ENCODE data around the gene SYT7. TPM values are rescaled to one million over a fixed set of nuclear protein-coding genes. Genes with fewer than 3 reads are reported as not detected.

SYT7 gene
- total and polyA plus RNA-seq, 2 of the 8 experiments (the other 6 are each of a cell fraction or from before 2014, with no cell fraction given): 9.6 to 10.5 TPM

DNA sequence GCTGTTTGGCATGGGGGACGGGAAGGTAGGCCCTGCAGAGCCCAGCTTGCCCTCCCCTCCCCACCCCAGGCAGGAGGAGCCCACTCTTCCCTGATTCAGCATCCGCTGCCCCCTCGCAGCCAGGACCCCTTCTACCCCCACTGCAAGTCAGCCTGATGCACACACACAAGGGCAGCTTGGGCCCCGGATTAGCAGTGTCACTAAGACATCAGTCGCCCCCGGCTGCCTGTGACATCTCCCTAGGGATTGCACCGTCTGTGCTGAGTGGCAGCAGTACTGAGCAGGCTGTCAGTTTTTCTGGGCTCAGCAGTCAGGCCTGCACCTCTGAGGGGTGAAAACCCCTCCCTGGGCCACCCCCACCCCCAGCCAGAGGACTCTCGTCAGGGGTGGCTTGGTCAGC is 30.4 kb upstream of the SYT7 start:
- Histone ChIP-seq H2BK5ac (ENCODE audit: low read depth, low read length) (no peak overlapping the region), H2AFZ (ENCODE audit: low read length) (no peak overlapping the region), H3K4me1 (replicated peaks in 1 of 4; ENCODE audit: control insufficient read depth in 3 of 4, insufficient read depth in 4 of 4, low read length in 3 of 4) (peaks cover 0 to 3% (median 2%) of the 10 kb centered on the region in 4 experiments; a peak in 4 of 7 replicates), H3K9ac (replicated peaks in 1 of 4; ENCODE audit: extremely low read depth in 1 of 4, low read depth in 3 of 4, low read length in 3 of 4) (no peak overlapping the region), H3K27ac (ENCODE audit: low read depth, low read length) (no peak overlapping the region), H3K36me3 (ENCODE audit: control insufficient read depth in 2 of 4, insufficient read depth in 4 of 4, low read length in 3 of 4) (no peaks in the 10 kb centered on the region), H3K4me3 (ENCODE audit: extremely low read depth in 1 of 4, insufficient read depth in 2 of 4, low read depth in 3 of 4, low read length in 4 of 4) (no peak overlapping the region), H3K23ac (ENCODE audit: insufficient read length) (no peak overlapping the region), H2BK20ac (ENCODE audit: low read length) (no peak overlapping the region), H4K20me1 (replicated peaks in 1 of 2; ENCODE audit: control insufficient read depth in 1 of 2, insufficient read depth in 2 of 2, low read length in 2 of 2) (no peaks in the 10 kb centered on the region), H2BK120ac (replicated peaks; ENCODE audit: low read depth, low read length) (no peak overlapping the region), H3K23me2 (ENCODE audit: low read depth, low read length) (peaks cover 1% of the 10 kb centered on the region; the same call in 1 of the 2 replicates), H3K18ac (ENCODE audit: extremely low read depth, low read length) (no peak overlapping the region), H3K9me3 (ENCODE audit: insufficient read depth in 2 of 2, low read depth in 1 of 2, low read length in 1 of 2) (0 out of 4 replicates have a peak, but pooled peaks cover 0 to 3% of the 10 kb centered on the region in 2 experiments), H3K56ac (replicated peaks; ENCODE audit: insufficient read length, low read depth, low read length) (no peak overlapping the region), H3K4me2 (ENCODE audit: insufficient read depth in 1 of 2, low read depth in 2 of 2, low read length in 2 of 2) (no peak overlapping the region), H2AK5ac (ENCODE audit: low read depth, low read length) (no peak overlapping the region), H3K14ac (ENCODE audit: insufficient read length) (no peak overlapping the region), H4K91ac (replicated peaks; ENCODE audit: insufficient read length, low read length) (no peak overlapping the region), H4K8ac (ENCODE audit: extremely low read depth, insufficient read depth, low read length) (no peak overlapping the region), H4K5ac (ENCODE audit: insufficient read length, low read depth, low read length) (no peak overlapping the region), H3K79me2 (ENCODE audit: control insufficient read depth in 1 of 2, insufficient read depth in 2 of 2, low read length in 2 of 2) (no peaks in the 10 kb centered on the region), H3K79me1 (ENCODE audit: low read depth, low read length) (no peaks in the 10 kb centered on the region), H2BK15ac (ENCODE audit: low read length) (0 out of 2 replicates have a peak overlapping the region, but pooled peaks have one; percentile 61), H3K4ac (replicated peaks; ENCODE audit: insufficient read length, low read depth, low read length) (peak overlapping the region; percentile 47), H2BK12ac (ENCODE audit: low read depth, low read length) (peak overlapping the region; percentile 50; the same call in 1 of the 2 replicates), H3K27me3 (replicated peaks in 1 of 4; ENCODE audit: control insufficient read depth in 3 of 4, extremely low read depth in 1 of 4, insufficient read depth in 3 of 4, low read length in 3 of 4) (no peaks in the 10 kb centered on the region)
- POLR2A ChIA-PET (ENCODE audit: partially characterized antibody): interaction anchor here (1.8 kb wide), 1 partner anchor 12 kb away, joined by 6 read pairs; no protein-coding TSS in a partner anchor
- CTCF ChIA-PET (ENCODE audit: partially characterized antibody): interaction anchor here (1.1 to 7.4 kb wide), 8 partner anchors 17 to 165 kb away, joined by 3 to 73 read pairs (median 5); no protein-coding TSS in a partner anchor
- WGBS, 2 experiments (ENCODE audit: extremely low coverage in 1 of 2, insufficient coverage in 1 of 2, insufficient read length in 1 of 2, insufficient replicate concordance in 2 of 2, low coverage in 1 of 2, low lambda C conversion rate in 2 of 2, missing lambda C conversion rate in 1 of 2): 84% methylated on average over 8 of the region's 8 CpGs; no CpG with 5 or more reads in 1 of the 2 experiments
- DNase-seq (ENCODE audit: low read depth in 1 of 2, low spot score in 2 of 2): no peak
- no peak for FAIRE-seq
- TF ChIP-seq RAD21 (IDR thresholded peaks at IDR 0.05 in 1 of 2, conservative IDR thresholded peaks at IDR 0.05 in 1 of 2; ENCODE audit: low read depth in 2 of 2, low read length in 2 of 2) (no peak), TCF12 (IDR thresholded peaks at IDR 0.05; ENCODE audit: low read depth, low read length) (no peak), CTBP2 (IDR thresholded peaks at IDR 0.05; ENCODE audit: borderline replicate concordance, insufficient read depth, insufficient read length, low read length) (no peak), TBP (IDR thresholded peaks at IDR 0.05; ENCODE audit: low read depth, low read length) (no peak), POU5F1 (IDR thresholded peaks at IDR 0.05; ENCODE audit: low read depth, low read length) (no peak), POLR2AphosphoS5 (IDR thresholded peaks at IDR 0.05; ENCODE audit: low read depth, low read length) (no peak)

Data from H1 (cell line).